Smooth muscle cell (in vitro differentiated cells): ENCODE measurements around the gene SMG5. TPM values are rescaled to one million over a fixed set of nuclear protein-coding genes. Genes with fewer than 3 reads are reported as not detected.
A peak's percentile ranks its signal among the peaks of the same experiment; 100 is the strongest.

ENCODE experiments used
- DNase-seq: peaks from one replicate; lab custom pipeline; 2025; ENCODE audit not compliant: unreplicated experiment; lab: John Stamatoyannopoulos, UW
- H2AFZ ChIP-seq: fragments of 200-600 bp; sonication (generic); 2 replicates; pipeline ENCODE4 v1.6.0; 2016; ENCODE audit warnings: antibody characterized with exemption, low read depth, mild to moderate bottlenecking
- H3F3A ChIP-seq: fragments of 200-600 bp; sonication (generic); 2 replicates; pipeline ENCODE4 v1.6.0; 2017; ENCODE audit warnings: antibody characterized with exemption, low read depth
- H3K27ac ChIP-seq: fragments of 200-600 bp; sonication (generic); 2 replicates; pipeline ENCODE4 v1.5.1; 2016; ENCODE audit warnings: low read depth, mild to moderate bottlenecking
- H3K27me3 ChIP-seq: fragments of 200-600 bp; sonication (generic); 2 replicates; pipeline ENCODE4 v1.6.1; 2016; ENCODE audit warnings: low read depth, mild to moderate bottlenecking
- H3K36me3 ChIP-seq: fragments of 200-600 bp; sonication (generic); 2 replicates; pipeline ENCODE4 v1.5.1; 2016; ENCODE audit warnings: low read depth
- H3K4me1 ChIP-seq: fragments of 200-600 bp; sonication (generic); 2 replicates; pipeline ENCODE4 v1.5.1; 2016; ENCODE audit warnings: low read depth
- H3K4me2 ChIP-seq: fragments of 200-600 bp; sonication (generic); 2 replicates; pipeline ENCODE4 v1.6.0; 2016; ENCODE audit warnings: mild to moderate bottlenecking
- H3K4me3 ChIP-seq: fragments of 200-600 bp; sonication (generic); 2 replicates; pipeline ENCODE4 v1.5.1; 2016; ENCODE audit warnings: mild to moderate bottlenecking
- H3K79me2 ChIP-seq: fragments of 200-600 bp; sonication (generic); 2 replicates; pipeline ENCODE4 v1.6.0; 2016; ENCODE audit warnings: low read depth, mild to moderate bottlenecking
- H3K9ac ChIP-seq: fragments of 200-600 bp; sonication (generic); 2 replicates; pipeline ENCODE4 v1.6.0; 2016; ENCODE audit warnings: low read depth
- H3K9me3 ChIP-seq: fragments of 200-600 bp; sonication (generic); replicated peaks from 2 replicates; pipeline ENCODE4 v1.5.1; 2016; ENCODE audit warnings: low read depth
- H4K20me1 ChIP-seq: fragments of 200-600 bp; sonication (generic); 2 replicates; pipeline ENCODE4 v1.6.0; 2016; ENCODE audit warnings: low read depth
- WGBS: methylation state at CpG from one replicate; pipeline ENCODE4 v1.1.7; 2016; ENCODE audit warnings: low lambda C conversion rate; 5-methylcytosine and 5-hydroxymethylcytosine counted together
- polyA plus RNA-seq: library from polyadenylated mRNA; unstranded; fragments of >200 nt; fragmentation: Nextera tagmentation; extraction: Ambion mirVana; gene quantifications from 2 replicates; pipeline ENCODE4 v1.2.1, GENCODE V29; 2016
- total RNA-seq: library from RNA; depleted of rRNA; stranded (reverse); fragments of >200 nt; gene quantifications from 2 replicates; pipeline ENCODE4 v1.2.3, GENCODE V29; 2014
- TF ChIP-seq, protein P1 (sequence below): fragments of 200-600 bp; sonication (generic); IDR thresholded peaks from 2 replicates; pipeline ENCODE4 v1.5.1; 2017; ENCODE audit warnings: borderline replicate concordance, mild to moderate bottlenecking, antibody characterized with exemption; ENCODE audit not compliant: insufficient read depth, poor library complexity, severe bottlenecking

SMG5 gene
- total and polyA plus RNA-seq, 2 experiments from 2014 or later = 42.3 to 47.4 TPM

DNA sequence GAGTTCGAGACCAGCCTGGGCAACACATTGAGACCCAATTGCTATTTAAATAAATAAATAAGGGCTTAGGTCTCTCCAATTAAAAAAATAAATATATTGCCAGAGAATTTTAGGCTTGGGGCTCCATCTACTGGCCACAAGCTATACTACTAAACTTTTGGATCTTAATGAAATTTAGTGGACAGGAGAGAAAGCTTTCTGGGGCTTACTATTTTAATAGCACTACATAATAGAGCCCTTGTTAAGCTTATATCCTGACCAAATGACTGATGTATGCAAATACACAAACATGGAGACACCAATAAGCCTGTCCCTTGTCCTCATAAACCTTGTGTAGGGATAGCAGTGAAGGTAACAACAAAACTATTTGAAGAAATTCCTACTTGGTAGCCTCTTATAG lies 37.0 kb upstream of the SMG5 start:
- TF ChIP-seq, protein P1, sequence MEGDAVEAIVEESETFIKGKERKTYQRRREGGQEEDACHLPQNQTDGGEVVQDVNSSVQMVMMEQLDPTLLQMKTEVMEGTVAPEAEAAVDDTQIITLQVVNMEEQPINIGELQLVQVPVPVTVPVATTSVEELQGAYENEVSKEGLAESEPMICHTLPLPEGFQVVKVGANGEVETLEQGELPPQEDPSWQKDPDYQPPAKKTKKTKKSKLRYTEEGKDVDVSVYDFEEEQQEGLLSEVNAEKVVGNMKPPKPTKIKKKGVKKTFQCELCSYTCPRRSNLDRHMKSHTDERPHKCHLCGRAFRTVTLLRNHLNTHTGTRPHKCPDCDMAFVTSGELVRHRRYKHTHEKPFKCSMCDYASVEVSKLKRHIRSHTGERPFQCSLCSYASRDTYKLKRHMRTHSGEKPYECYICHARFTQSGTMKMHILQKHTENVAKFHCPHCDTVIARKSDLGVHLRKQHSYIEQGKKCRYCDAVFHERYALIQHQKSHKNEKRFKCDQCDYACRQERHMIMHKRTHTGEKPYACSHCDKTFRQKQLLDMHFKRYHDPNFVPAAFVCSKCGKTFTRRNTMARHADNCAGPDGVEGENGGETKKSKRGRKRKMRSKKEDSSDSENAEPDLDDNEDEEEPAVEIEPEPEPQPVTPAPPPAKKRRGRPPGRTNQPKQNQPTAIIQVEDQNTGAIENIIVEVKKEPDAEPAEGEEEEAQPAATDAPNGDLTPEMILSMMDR = peak; percentile 71
- no peaks in the 10 kb centered on the region for H3K4me1 ChIP-seq
- H4K20me1 ChIP-seq = peaks cover 6% of the 10 kb centered on the region
- no peak for DNase-seq
- no peaks in the 10 kb centered on the region for H3K9me3 ChIP-seq
- H3K9ac ChIP-seq = no peak overlapping the region
- H3K79me2 ChIP-seq = peaks cover 3% of the 10 kb centered on the region
- peaks cover 7% of the 10 kb centered on the region for H3F3A ChIP-seq
- H3K4me2 ChIP-seq = no peak overlapping the region
- peaks cover 61% of the 10 kb centered on the region for H3K36me3 ChIP-seq
- H2AFZ ChIP-seq = no peak overlapping the region
- no peaks in the 10 kb centered on the region for H3K27me3 ChIP-seq
- H3K27ac ChIP-seq = no peak overlapping the region
- WGBS = 96% methylated on average over 1 of the region's 1 CpG
- no peak overlapping the region for H3K4me3 ChIP-seq

DNA sequence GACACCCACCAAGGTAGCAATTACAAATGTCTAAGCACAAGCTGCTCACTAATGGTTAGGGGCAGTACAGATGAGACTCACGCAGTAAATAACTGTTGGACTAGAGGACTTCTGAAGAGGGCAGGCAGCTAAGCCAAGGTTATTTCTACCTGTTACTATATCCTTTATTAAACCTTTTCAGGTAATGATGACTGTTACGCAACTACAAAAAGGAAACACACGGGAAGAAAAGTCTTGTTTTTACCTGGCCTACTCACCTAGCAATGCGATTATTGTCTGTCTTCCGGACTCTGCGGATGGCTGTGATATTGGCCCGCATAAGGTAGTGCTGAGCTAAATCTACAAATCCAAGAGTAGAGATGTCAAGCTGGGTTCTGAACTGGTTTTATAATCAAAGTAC lies 34.3 kb upstream of the SMG5 start:
- no peak overlapping the region for H2AFZ ChIP-seq
- H4K20me1 ChIP-seq = peaks cover 6% of the 10 kb centered on the region
- H3K4me2 ChIP-seq = no peak overlapping the region
- peaks cover 53% of the 10 kb centered on the region for H3K36me3 ChIP-seq
- TF ChIP-seq, protein P1 = no peak
- H3K9ac ChIP-seq = no peak overlapping the region
- no peaks in the 10 kb centered on the region for H3K9me3 ChIP-seq
- no peaks in the 10 kb centered on the region for H3K4me1 ChIP-seq
- no peaks in the 10 kb centered on the region for H3K27me3 ChIP-seq
- no peak overlapping the region for H3K27ac ChIP-seq
- 98% methylated on average over 7 of the region's 7 CpGs for WGBS
- DNase-seq = no peak
- H3K4me3 ChIP-seq = no peak overlapping the region
- H3K79me2 ChIP-seq = peaks cover under 1% of the 10 kb centered on the region
- H3F3A ChIP-seq = peaks cover 7% of the 10 kb centered on the region

DNA sequence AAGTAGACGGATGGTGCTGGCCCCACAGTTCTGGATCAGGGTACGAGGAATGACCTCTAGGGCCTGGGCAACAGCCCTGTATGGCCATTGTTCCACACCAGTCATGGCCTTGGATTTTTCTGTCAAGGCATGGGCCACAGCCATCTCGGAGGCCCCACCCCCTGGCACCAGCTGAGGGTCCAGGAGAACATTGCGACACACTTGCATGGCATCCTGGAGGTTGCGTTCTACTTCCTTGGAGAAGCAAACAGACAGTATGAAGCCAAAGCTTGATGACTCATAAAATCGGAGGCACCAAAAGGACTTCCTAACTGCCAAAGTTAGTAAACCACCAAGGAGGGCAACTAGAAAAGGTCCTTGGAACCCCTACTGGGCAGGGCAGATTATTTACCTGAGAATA lies 28.3 kb upstream of the SMG5 start:
- Histone ChIP-seq H3K27me3 (no peaks in the 10 kb centered on the region), H3K4me1 (no peaks in the 10 kb centered on the region), H3K27ac (no peak overlapping the region), H3K4me2 (no peak overlapping the region), H2AFZ (no peak overlapping the region), H3K9ac (no peak overlapping the region), H3K79me2 (no peaks in the 10 kb centered on the region), H4K20me1 (peaks cover 6% of the 10 kb centered on the region), H3K4me3 (no peak overlapping the region), H3K36me3 (peaks cover 24% of the 10 kb centered on the region), H3K9me3 (no peaks in the 10 kb centered on the region), H3F3A (no peaks in the 10 kb centered on the region)
- DNase-seq = no peak
- TF ChIP-seq, protein P1 = no peak
- 96% methylated on average over 6 of the region's 6 CpGs for whole genome bisulfite sequencing

DNA sequence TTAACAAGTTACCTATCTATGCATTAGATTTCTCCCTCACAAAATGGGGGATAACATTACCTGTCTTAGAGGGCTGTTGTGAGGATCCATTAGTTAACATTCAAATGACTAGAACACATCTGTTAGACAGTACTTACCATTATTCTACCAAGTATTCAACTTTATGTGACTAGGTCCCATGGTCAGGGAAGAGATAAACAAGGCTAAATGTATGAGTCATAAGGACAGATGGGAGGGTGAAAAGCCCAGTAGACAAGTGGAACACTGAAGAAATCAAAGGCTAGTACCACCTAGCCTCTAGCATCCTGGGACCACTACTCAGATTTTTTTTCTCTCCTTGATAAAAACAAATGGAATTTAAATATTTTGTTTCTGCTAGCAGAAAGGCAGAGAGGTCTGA lies 25.5 kb upstream of the SMG5 start:
- Histone ChIP-seq H2AFZ (no peak overlapping the region), H3K27me3 (no peaks in the 10 kb centered on the region), H3K9ac (no peak overlapping the region), H3K4me1 (no peaks in the 10 kb centered on the region), H4K20me1 (peaks cover 6% of the 10 kb centered on the region), H3K9me3 (no peaks in the 10 kb centered on the region), H3K27ac (no peak overlapping the region), H3F3A (no peaks in the 10 kb centered on the region), H3K79me2 (no peaks in the 10 kb centered on the region), H3K4me2 (no peak overlapping the region), H3K36me3 (peaks cover 16% of the 10 kb centered on the region), H3K4me3 (no peak overlapping the region)
- TF ChIP-seq, protein P1 = no peak
- DNase-seq = no peak
